PC-9 (cell line): ENCODE measurements around the gene DYNLRB2. TPM values are rescaled to one million over a fixed set of nuclear protein-coding genes. Genes with fewer than 3 reads are reported as not detected.

ENCODE experiments used
- BruUV-seq: library from RNA; stranded (reverse); fragments of 400-500 nt; replicated peaks from 2 replicates; lab custom pipeline; 2021; lab: Mats Ljungman, UMichigan
- CTCF ChIA-PET: fragments of 300-600 bp; sonication (Branson Sonifier 250); formaldehyde crosslinking; loops from one replicate; lab custom pipeline; 2022; ENCODE audit warnings: antibody characterized with exemption; lab: Charles Lee
- POLR2A ChIA-PET: fragments of 300-600 bp; sonication (Branson Sonifier 250); formaldehyde crosslinking; loops from one replicate; lab custom pipeline; 2022; ENCODE audit warnings: antibody characterized with exemption; ENCODE audit not compliant: unreplicated experiment; lab: Charles Lee
- DNase-seq, 2 experiments: peaks; one replicate each; pipeline versions ENCODE4 v3.0.0 to v3.0.0-alpha.2; 2015 to 2022; ENCODE audit warnings: mixed read lengths in 1 of 2
- H2AFZ ChIP-seq: fragments of 200-600 bp; sonication (generic); 2 replicates; pipeline ENCODE4 v1.8.1; 2017; ENCODE audit warnings: antibody characterized with exemption
- H3F3A ChIP-seq: fragments of 200-600 bp; sonication (generic); 2 replicates; pipeline ENCODE4 v1.8.1; 2017; ENCODE audit warnings: antibody characterized with exemption, mild to moderate bottlenecking, low read depth; ENCODE audit not compliant: insufficient read depth
- H3K27ac ChIP-seq: fragments of 200-600 bp; sonication (generic); 2 replicates; pipeline ENCODE4 v1.6.1; 2016; ENCODE audit warnings: mixed run types
- H3K27me3 ChIP-seq: fragments of 200-600 bp; sonication (generic); 2 replicates; pipeline ENCODE4 v1.6.1; 2016; ENCODE audit warnings: low read depth, mixed run types; ENCODE audit not compliant: insufficient read depth
- H3K36me3 ChIP-seq: fragments of 200-600 bp; sonication (generic); 2 replicates; pipeline ENCODE4 v1.6.1; 2016; ENCODE audit warnings: low read depth, mixed run types
- H3K4me1 ChIP-seq: fragments of 200-600 bp; sonication (generic); replicated peaks from 2 replicates; pipeline ENCODE4 v1.6.1; 2016; ENCODE audit warnings: mixed run types; ENCODE audit not compliant: insufficient read depth
- H3K4me2 ChIP-seq: fragments of 200-600 bp; sonication (generic); 2 replicates; pipeline ENCODE4 v1.6.1; 2017; ENCODE audit warnings: mixed run types
- H3K4me3 ChIP-seq: fragments of 200-600 bp; sonication (generic); 2 replicates; pipeline ENCODE4 v1.6.1; 2016; ENCODE audit warnings: mixed run types
- H3K79me2 ChIP-seq: fragments of 200-600 bp; sonication (generic); 2 replicates; pipeline ENCODE4 v1.6.1; 2017; ENCODE audit warnings: low read depth, mixed run types
- H3K9me2 ChIP-seq: fragments of 200-600 bp; sonication (generic); 2 replicates; pipeline ENCODE4 v1.8.1; 2017; ENCODE audit warnings: mild to moderate bottlenecking; ENCODE audit not compliant: insufficient read depth
- H3K9me3 ChIP-seq: fragments of 200-600 bp; sonication (generic); 2 replicates; pipeline ENCODE4 v1.8.1; 2016; ENCODE audit warnings: low read depth; ENCODE audit not compliant: insufficient read depth
- H4K20me1 ChIP-seq: fragments of 200-600 bp; sonication (generic); 2 replicates; pipeline ENCODE4 v1.8.1; 2017; ENCODE audit not compliant: insufficient read depth
- EZH2 ChIP-seq: fragments of 200-600 bp; sonication (generic); IDR thresholded peaks from 2 replicates; pipeline ENCODE4 v1.8.0; 2017; ENCODE audit warnings: antibody characterized with exemption, low read depth
- intact Hi-C: fragments of 100-400 bp; cut with micrococcal nuclease; formaldehyde crosslinking; loops from one replicate; pipeline ENCODE4 v1.10.0; 2022; ENCODE audit not compliant: unreplicated experiment
- total RNA-seq: library from RNA; stranded (reverse); gene quantifications from 2 replicates; pipeline ENCODE4 v1.2.3, GENCODE V29; 2021
- TF ChIP-seq, protein P1 (sequence below): fragments of 200-600 bp; sonication (generic); conservative IDR thresholded peaks from 2 replicates; pipeline ENCODE4 v1.6.1; 2017; ENCODE audit warnings: mixed run types, antibody characterized with exemption, mild to moderate bottlenecking, moderate library complexity

Gene DYNLRB2
- total RNA-seq, 1 experiment from 2014 or later, result not detected

DNA sequence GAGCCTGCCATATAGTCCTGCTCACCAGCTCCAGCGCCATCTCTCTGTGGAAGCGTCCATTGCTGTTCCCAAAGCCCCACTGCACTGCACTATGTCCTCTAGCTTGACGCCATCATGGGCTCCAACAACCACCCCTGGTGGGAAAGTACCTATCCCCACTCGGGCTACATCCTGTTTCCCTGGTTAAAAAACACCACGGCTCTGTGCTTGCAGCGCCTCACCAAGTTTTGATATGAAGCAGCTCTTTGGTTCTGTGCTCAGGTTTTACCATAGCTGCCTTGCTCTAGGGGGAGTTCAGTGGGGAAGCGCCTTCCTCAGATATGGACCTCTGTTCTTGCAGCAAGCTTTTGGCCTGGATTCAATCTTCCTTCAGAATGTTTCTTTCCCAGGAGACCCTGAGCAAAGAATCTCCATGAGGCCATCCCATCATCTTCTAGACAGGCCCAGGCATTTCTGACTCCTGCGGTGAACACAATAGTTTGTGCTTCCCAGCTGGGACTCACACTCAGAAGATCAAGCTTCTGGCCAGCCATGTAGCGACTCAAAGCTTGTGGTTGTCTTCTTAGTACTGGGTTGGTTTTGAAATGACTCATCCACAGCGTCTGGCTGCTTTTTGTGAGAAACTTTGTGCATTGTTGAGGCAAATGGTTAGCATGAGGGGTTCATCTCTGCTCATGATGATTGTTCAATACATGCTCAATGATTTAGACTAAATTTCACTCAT, 39.5 kb downstream of the DYNLRB2 start:
- H3K4me2 ChIP-seq, result no peak overlapping the region
- intact Hi-C loops, result no loop called here
- no TSS peak for BruUV-seq
- no peak overlapping the region for H2AFZ ChIP-seq
- no peaks in the 10 kb centered on the region for H3F3A ChIP-seq
- ChIA-PET POLR2A (no interaction called here), CTCF (interaction anchor here (0.7 kb wide), 1 partner anchor 33 kb away, joined by 3 read pairs; no protein-coding TSS in a partner anchor)
- H3K9me2 ChIP-seq, result no peaks in the 10 kb centered on the region
- no peaks in the 10 kb centered on the region for H3K36me3 ChIP-seq
- no peaks in the 10 kb centered on the region for H3K4me1 ChIP-seq
- no peak for DNase-seq
- H3K27me3 ChIP-seq, result no peaks in the 10 kb centered on the region
- H3K79me2 ChIP-seq, result no peaks in the 10 kb centered on the region
- TF ChIP-seq, protein P1, sequence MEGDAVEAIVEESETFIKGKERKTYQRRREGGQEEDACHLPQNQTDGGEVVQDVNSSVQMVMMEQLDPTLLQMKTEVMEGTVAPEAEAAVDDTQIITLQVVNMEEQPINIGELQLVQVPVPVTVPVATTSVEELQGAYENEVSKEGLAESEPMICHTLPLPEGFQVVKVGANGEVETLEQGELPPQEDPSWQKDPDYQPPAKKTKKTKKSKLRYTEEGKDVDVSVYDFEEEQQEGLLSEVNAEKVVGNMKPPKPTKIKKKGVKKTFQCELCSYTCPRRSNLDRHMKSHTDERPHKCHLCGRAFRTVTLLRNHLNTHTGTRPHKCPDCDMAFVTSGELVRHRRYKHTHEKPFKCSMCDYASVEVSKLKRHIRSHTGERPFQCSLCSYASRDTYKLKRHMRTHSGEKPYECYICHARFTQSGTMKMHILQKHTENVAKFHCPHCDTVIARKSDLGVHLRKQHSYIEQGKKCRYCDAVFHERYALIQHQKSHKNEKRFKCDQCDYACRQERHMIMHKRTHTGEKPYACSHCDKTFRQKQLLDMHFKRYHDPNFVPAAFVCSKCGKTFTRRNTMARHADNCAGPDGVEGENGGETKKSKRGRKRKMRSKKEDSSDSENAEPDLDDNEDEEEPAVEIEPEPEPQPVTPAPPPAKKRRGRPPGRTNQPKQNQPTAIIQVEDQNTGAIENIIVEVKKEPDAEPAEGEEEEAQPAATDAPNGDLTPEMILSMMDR, result no peak
- TF ChIP-seq EZH2, result no peak
- no peak overlapping the region for H3K4me3 ChIP-seq
- H3K27ac ChIP-seq, result no peak overlapping the region
- H4K20me1 ChIP-seq, result no peaks in the 10 kb centered on the region
- no peaks in the 10 kb centered on the region for H3K9me3 ChIP-seq

DNA sequence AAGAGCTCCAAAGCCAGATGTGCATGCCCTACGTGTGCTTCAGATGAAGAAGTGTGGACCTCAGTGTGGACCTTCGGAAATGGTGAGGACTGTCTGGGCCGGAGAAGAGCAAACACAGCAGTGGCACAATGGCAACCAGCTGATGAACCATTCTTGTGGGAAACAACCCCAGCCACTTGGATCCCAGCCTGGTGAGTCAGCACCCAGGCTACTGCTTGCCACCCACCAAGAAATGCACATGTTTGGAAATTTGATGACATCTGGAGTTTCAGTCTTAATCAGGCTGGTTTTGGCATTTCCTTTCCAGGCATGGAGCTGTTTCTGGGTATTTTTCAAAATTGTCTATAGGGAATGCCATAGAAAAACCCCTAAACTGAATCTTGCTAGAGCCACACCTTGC, 42.7 kb downstream of the DYNLRB2 start:
- TF ChIP-seq, protein P1, result no peak
- H2AFZ ChIP-seq, result no peak overlapping the region

DNA sequence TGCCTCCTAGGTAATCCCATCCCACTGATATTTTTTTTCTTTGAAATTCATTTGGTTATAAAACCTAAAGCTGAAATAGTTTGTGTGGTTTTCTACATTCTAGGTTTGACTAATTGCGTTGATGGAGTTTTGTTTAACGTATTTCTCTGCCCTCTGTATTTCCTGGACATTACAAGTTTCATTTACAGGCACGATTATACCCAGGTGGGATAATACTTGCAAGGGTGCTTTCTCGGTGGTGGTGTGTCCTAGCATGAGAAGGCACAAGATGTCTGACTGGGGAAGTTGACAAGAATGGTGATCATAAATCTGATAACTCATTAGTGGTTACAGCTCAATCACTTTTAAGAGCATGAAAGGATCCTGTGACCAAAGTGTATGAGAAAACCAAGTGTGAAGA, 45.0 kb downstream of the DYNLRB2 start:
- no TSS peak for BruUV-seq
- Histone ChIP-seq H3K4me3 (no peak overlapping the region), H3K9me3 (no peaks in the 10 kb centered on the region), H3F3A (no peaks in the 10 kb centered on the region), H3K36me3 (no peaks in the 10 kb centered on the region), H3K27ac (no peak overlapping the region), H4K20me1 (no peaks in the 10 kb centered on the region), H3K4me2 (no peak overlapping the region), H3K79me2 (no peaks in the 10 kb centered on the region), H3K27me3 (no peaks in the 10 kb centered on the region), H2AFZ (no peak overlapping the region), H3K9me2 (no peaks in the 10 kb centered on the region), H3K4me1 (no peaks in the 10 kb centered on the region)
- POLR2A ChIA-PET, result no interaction called here
- TF ChIP-seq, protein P1, result no peak
- TF ChIP-seq EZH2, result no peak
- CTCF ChIA-PET, result no interaction called here
- intact Hi-C loops, result no loop called here
- no peak for DNase-seq

More for the DNA sequence above, 42.7 kb downstream of the DYNLRB2 start:
- intact Hi-C loops, result no loop called here
- H4K20me1 ChIP-seq, result no peaks in the 10 kb centered on the region
- H3K4me3 ChIP-seq, result no peak overlapping the region
- BruUV-seq, result no TSS peak
- no peaks in the 10 kb centered on the region for H3K36me3 ChIP-seq
- ChIA-PET POLR2A (no interaction called here), CTCF (no interaction called here)
- H3K4me1 ChIP-seq, result no peaks in the 10 kb centered on the region
- H3K9me2 ChIP-seq, result no peaks in the 10 kb centered on the region
- no peak for DNase-seq
- no peak overlapping the region for H3K27ac ChIP-seq
- H3K27me3 ChIP-seq, result no peaks in the 10 kb centered on the region
- H3K4me2 ChIP-seq, result no peak overlapping the region
- no peaks in the 10 kb centered on the region for H3F3A ChIP-seq
- no peaks in the 10 kb centered on the region for H3K9me3 ChIP-seq
- H3K79me2 ChIP-seq, result no peaks in the 10 kb centered on the region
